ENCODE results near the gene HSPB6. TPM values are rescaled to one million over a fixed set of nuclear protein-coding genes. Genes with fewer than 3 reads are reported as not detected.

The HSPB6 gene
- total RNA-seq, 4 donors from 2014 or later: 22.3 to 185 (median 43.9) TPM

- peaks cover 0 to 14% (median 3%) of the 10 kb centered on the region in 4 donors for H3K36me3 ChIP-seq
- DNase-seq: peak; percentile 7
- 72 to 83% methylated on average over 5 to 13 of the region's 13 CpGs for WGBS, 2 donors (ENCODE audit: low coverage in 1 of 2)
- H3K27ac ChIP-seq: peak overlapping the region; percentile 96 to 99 (median 97)
- in situ Hi-C loops (cut with MboI; ENCODE audit: low pct_ligation_motif_present in 1 of 4, low pct_unique_long_range_greater_than_20kb in 1 of 4, low sequenced_read_pairs in 3 of 4) (no loop called here), intact Hi-C loops (cut with DNase I; ENCODE audit: low total_unique reads) (no loop called here)
- H3K4me1 ChIP-seq: peaks cover 16 to 45% (median 43%) of the 10 kb centered on the region in 4 donors
- H3K27me3 ChIP-seq: peaks cover 3% of the 10 kb centered on the region
- H3K4me3 ChIP-seq: peak overlapping the region in 1 of 4 donors; percentile 90
- no peaks in the 10 kb centered on the region for H3K9me3 ChIP-seq
- no peak for TF ChIP-seq POLR2AphosphoS5 (IDR thresholded peaks at IDR 0.05)
- TF ChIP-seq EP300 (IDR thresholded peaks at IDR 0.05; ENCODE audit: low read depth): no peak
- TF ChIP-seq POLR2A (IDR thresholded peaks at IDR 0.05): no peak
- TF ChIP-seq CTCF (IDR thresholded peaks at IDR 0.05): no peak
These were observed 2.3 kb downstream of the HSPB6 start for GRCh38 chr19:35754370-35755130.

GRCh38 chr19:35753634-35754369, 3.0 kb downstream of the HSPB6 start:
- no peaks in the 10 kb centered on the region for H3K9me3 ChIP-seq
- H3K4me3 ChIP-seq: no peak overlapping the region
- intact Hi-C loops (cut with DNase I; ENCODE audit: low total_unique reads) (no loop called here), in situ Hi-C loops (cut with MboI; ENCODE audit: low pct_ligation_motif_present in 1 of 4, low pct_unique_long_range_greater_than_20kb in 1 of 4, low sequenced_read_pairs in 3 of 4) (no loop called here)
- WGBS, 2 donors (ENCODE audit: low coverage in 1 of 2): 87 to 100% methylated on average over 1 to 20 of the region's 20 CpGs
- peaks cover 0 to 14% (median 3%) of the 10 kb centered on the region in 4 donors for H3K36me3 ChIP-seq
- H3K4me1 ChIP-seq: peaks cover 18 to 48% (median 44%) of the 10 kb centered on the region in 4 donors
- peaks cover 3% of the 10 kb centered on the region for H3K27me3 ChIP-seq
- no peak for TF ChIP-seq POLR2AphosphoS5 (IDR thresholded peaks at IDR 0.05)
- no peak for TF ChIP-seq EP300 (IDR thresholded peaks at IDR 0.05; ENCODE audit: low read depth)
- TF ChIP-seq CTCF (IDR thresholded peaks at IDR 0.05): no peak
- TF ChIP-seq POLR2A (IDR thresholded peaks at IDR 0.05): no peak
- peak; percentile 9 for DNase-seq
- H3K27ac ChIP-seq: peak overlapping the region; percentile 96 to 99 (median 97)

- H3K27ac ChIP-seq: peak overlapping the region in 1 of 4 donors; percentile 99
- H3K4me1 ChIP-seq: peaks cover 17 to 48% (median 44%) of the 10 kb centered on the region in 4 donors
- no peaks in the 10 kb centered on the region for H3K9me3 ChIP-seq
- no peak overlapping the region for H3K4me3 ChIP-seq
- peaks cover 0 to 14% (median 3%) of the 10 kb centered on the region in 4 donors for H3K36me3 ChIP-seq
- in situ Hi-C loops (cut with MboI; ENCODE audit: low pct_ligation_motif_present in 1 of 4, low pct_unique_long_range_greater_than_20kb in 1 of 4, low sequenced_read_pairs in 3 of 4): no loop called here
- 95% methylated on average over 20 of the region's 20 CpGs; no CpG with 5 or more reads in 1 of the 2 donors for WGBS, 2 donors (ENCODE audit: low coverage in 1 of 2)
- peaks cover 3% of the 10 kb centered on the region for H3K27me3 ChIP-seq
- intact Hi-C loops (cut with DNase I; ENCODE audit: low total_unique reads): no loop called here
- TF ChIP-seq CTCF (IDR thresholded peaks at IDR 0.05) (no peak), POLR2A (IDR thresholded peaks at IDR 0.05) (no peak), POLR2AphosphoS5 (IDR thresholded peaks at IDR 0.05) (no peak), EP300 (IDR thresholded peaks at IDR 0.05; ENCODE audit: low read depth) (no peak)
- DNase-seq: peak; percentile 7
These were observed 4.0 kb downstream of the HSPB6 start for GRCh38 chr19:35752746-35753350.

Data from transverse colon (tissue), 4 donors.